ENCODE data around the gene CDCP1.
"Not testable (repeated sequence)": the region's sequence is repeated elsewhere in the genome, so short reads cannot be mapped to it uniquely, and the experiment has no call there.

Gene CDCP1

GRCh38 chr3:45053805-45054195 lies 92.4 kb downstream of the CDCP1 start:
- not testable (repeated sequence) for DNase-seq

- no peak for DNase-seq
Observed at GRCh38 chr3:45051685-45052084, 94.5 kb downstream of the CDCP1 start.

GRCh38 chr3:45049807-45050206 lies 96.4 kb downstream of the CDCP1 start:
- DNase-seq, result no peak

- no peak for DNase-seq
Observed at GRCh38 chr3:45048244-45048643, 97.9 kb downstream of the CDCP1 start.

GRCh38 chr3:45043728-45044299 lies 102.4 kb downstream of the CDCP1 start:
- DNase-seq, result peak; percentile 11 to 36

GRCh38 chr3:45042162-45042561 lies 104.0 kb downstream of the CDCP1 start:
- DNase-seq, result no peak

- no peak for DNase-seq
Observed at GRCh38 chr3:45041666-45042065, 104.5 kb downstream of the CDCP1 start.

GRCh38 chr3:45037720-45038455 lies 108.3 kb downstream of the CDCP1 start:
- DNase-seq, result peak; percentile 96

- DNase-seq, result peak in 1 of 2 experiments; percentile 7
Observed at GRCh38 chr3:45035441-45036301, 110.5 kb downstream of the CDCP1 start.

GRCh38 chr3:45034612-45035252 lies 111.4 kb downstream of the CDCP1 start:
- DNase-seq, result peak; percentile 65 to 75

GRCh38 chr3:45033791-45034190 lies 112.4 kb downstream of the CDCP1 start:
- DNase-seq, result no peak

Data from Kasumi-1 (cell line).